Keratinocyte (primary cell): Measurements from ENCODE around the gene NEK8. TPM values are rescaled to one million over a fixed set of nuclear protein-coding genes. Genes with fewer than 3 reads are reported as not detected.

Source experiments
- DNase-seq: peaks from one replicate; pipeline ENCODE4 v3.0.0-alpha.2; 2011; ENCODE audit warnings: low read depth, missing footprints, low spot score
- FAIRE-seq: peaks from 2 replicates; lab custom pipeline; 2011; peaks lifted over from hg19 to GRCh38; lab: Jason Lieb, UNC
- H2AFZ ChIP-seq: 2 replicates; pipeline ENCODE4 v1.6.0; 2012; ENCODE audit warnings: low read length, control low read depth, inconsistent platforms; ENCODE audit not compliant: control insufficient read depth
- H3K27ac ChIP-seq: 2 replicates; pipeline ENCODE4 v1.5.1; 2011; ENCODE audit warnings: low read length; ENCODE audit not compliant: control insufficient read depth, insufficient read depth
- H3K27me3 ChIP-seq: 3 replicates; pipeline ENCODE4 v1.6.0; 2011; ENCODE audit warnings: low read length; ENCODE audit not compliant: control insufficient read depth, insufficient read depth; ENCODE audit errors: extremely low read depth
- H3K36me3 ChIP-seq, 2 experiments: 2 replicates in 1 of 2; 3 replicates in 1 of 2; pipeline ENCODE4 v1.5.1; 2011; ENCODE audit warnings: low read length in 2 of 2, mild to moderate bottlenecking in 1 of 2; ENCODE audit not compliant: control insufficient read depth in 2 of 2, insufficient read depth in 2 of 2; ENCODE audit errors: extremely low read depth in 1 of 2
- H3K4me1 ChIP-seq: 3 replicates; pipeline ENCODE4 v1.5.1; 2011; ENCODE audit warnings: low read length; ENCODE audit not compliant: control insufficient read depth, insufficient read depth; ENCODE audit errors: extremely low read depth
- H3K4me2 ChIP-seq: 3 replicates; pipeline ENCODE4 v1.6.0; 2011; ENCODE audit warnings: low read depth, low read length; ENCODE audit not compliant: control insufficient read depth, insufficient read depth; ENCODE audit errors: extremely low read depth
- H3K4me3 ChIP-seq, 3 experiments: fragments of 200-600 bp in 1 of 3; sonication (generic) in 1 of 3; 2 replicates in 2 of 3; 3 replicates in 1 of 3; pipeline ENCODE4 v1.5.1; 2011 to 2016; ENCODE audit warnings: low read length in 3 of 3, mild to moderate bottlenecking in 3 of 3, control low read depth in 2 of 3, inconsistent platforms in 1 of 3, low read depth in 1 of 3, mixed read lengths in 1 of 3, mixed run types in 1 of 3, moderate library complexity in 1 of 3; ENCODE audit not compliant: control insufficient read depth in 2 of 3, insufficient read depth in 2 of 3; ENCODE audit errors: extremely low read depth in 1 of 3
- H3K79me2 ChIP-seq: 2 replicates; pipeline ENCODE4 v1.6.0; 2012; ENCODE audit warnings: low read length; ENCODE audit not compliant: control insufficient read depth, insufficient read depth
- H3K9ac ChIP-seq: 3 replicates; pipeline ENCODE4 v1.6.0; 2011; ENCODE audit warnings: low read length; ENCODE audit not compliant: control insufficient read depth, insufficient read depth; ENCODE audit errors: extremely low read depth
- H3K9me1 ChIP-seq: 3 replicates; pipeline ENCODE4 v1.6.0; 2011; ENCODE audit warnings: low read length; ENCODE audit not compliant: control insufficient read depth, insufficient read depth; ENCODE audit errors: extremely low read depth
- H3K9me3 ChIP-seq: 2 replicates; pipeline ENCODE4 v1.5.1; 2012; ENCODE audit warnings: low read depth, low read length; ENCODE audit not compliant: control insufficient read depth
- H4K20me1 ChIP-seq: 3 replicates; pipeline ENCODE4 v1.6.0; 2011; ENCODE audit warnings: low read length; ENCODE audit not compliant: control insufficient read depth, insufficient read depth; ENCODE audit errors: extremely low read depth
- EZH2 ChIP-seq: IDR thresholded peaks from one replicate; pipeline ENCODE4 v1.6.1; 2012; ENCODE audit warnings: inconsistent platforms, mild to moderate bottlenecking, low read length, moderate library complexity
- dilution Hi-C: fragments of 300-500 bp; cut with MboI; formaldehyde crosslinking; loops from one replicate; pipeline ENCODE4 v1.7.0; 2020; ENCODE audit warnings: low sequenced_read_pairs; ENCODE audit not compliant: extremely low pct_ligation_motif_present
- polyA plus RNA-seq, 5 experiments: library from polyadenylated mRNA; depleted of rRNA in 3 of 5; stranded (reverse) in 3 of 5; stranded (forward) in 1 of 5; unstranded in 1 of 5; fragments of >200 nt; gene quantifications; 1 replicate in 1 of 5; 2 replicates in 3 of 5; 3 replicates in 1 of 5; pipeline versions ENCODE4 v1.2.1 to v1.2.3, GENCODE V29; 2011 to 2012; ENCODE audit warnings: missing spikeins in 2 of 5, low read depth in 1 of 5, low replicate concordance in 1 of 5
- TF ChIP-seq, protein P1 (sequence below), 3 experiments: IDR thresholded peaks in 1 of 3; conservative IDR thresholded peaks in 1 of 3; optimal IDR thresholded peaks in 1 of 3; 2 replicates in 2 of 3; 3 replicates in 1 of 3; pipeline versions ENCODE3 to v1.5.1; 2011; ENCODE audit warnings: low read length in 3 of 3, mild to moderate bottlenecking in 3 of 3, moderate library complexity in 2 of 3, control low read depth in 1 of 3, inconsistent platforms in 1 of 3; ENCODE audit not compliant: insufficient read depth in 2 of 3; ENCODE audit errors: extremely low read depth in 1 of 3

NEK8 gene
- polyA plus RNA-seq, 1 donor (not counting 4 experiments of a cell fraction or from before 2014, with no cell fraction given) = 4.1 TPM

DNA sequence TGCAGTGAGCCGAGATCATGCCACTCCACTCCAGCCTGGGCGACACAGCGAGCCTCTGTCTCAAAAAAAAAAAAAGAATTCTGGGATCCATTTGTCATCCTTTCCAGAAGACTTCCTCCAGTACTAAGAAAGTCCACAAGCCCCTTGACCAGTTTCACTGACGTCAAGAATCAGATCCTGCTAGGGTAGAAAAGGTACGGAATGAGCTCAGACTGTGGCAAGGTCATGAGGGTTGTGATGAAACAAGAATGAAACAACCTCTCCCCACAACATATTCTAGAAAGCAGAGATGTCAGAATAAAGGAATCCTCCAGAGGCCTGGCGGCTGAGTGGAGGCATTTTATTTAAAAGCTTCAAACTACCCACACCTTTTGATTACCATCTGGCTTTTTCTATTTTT is 45.1 kb downstream of the NEK8 start:
- Histone ChIP-seq H4K20me1 (no peaks in the 10 kb centered on the region), H3K27ac (no peak overlapping the region), H2AFZ (no peak overlapping the region), H3K4me1 (peaks cover 22% of the 10 kb centered on the region), H3K9me1 (no peaks in the 10 kb centered on the region), H3K79me2 (peaks cover 60% of the 10 kb centered on the region), H3K9me3 (no peaks in the 10 kb centered on the region), H3K9ac (no peak overlapping the region), H3K4me3 (no peak overlapping the region), H3K27me3 (no peaks in the 10 kb centered on the region), H3K4me2 (no peak overlapping the region), H3K36me3 (peaks cover 0 to 3% of the 10 kb centered on the region in 2 experiments)
- DNase-seq = no peak
- dilution Hi-C loops = no loop called here
- no peak for FAIRE-seq
- TF ChIP-seq, protein P1, sequence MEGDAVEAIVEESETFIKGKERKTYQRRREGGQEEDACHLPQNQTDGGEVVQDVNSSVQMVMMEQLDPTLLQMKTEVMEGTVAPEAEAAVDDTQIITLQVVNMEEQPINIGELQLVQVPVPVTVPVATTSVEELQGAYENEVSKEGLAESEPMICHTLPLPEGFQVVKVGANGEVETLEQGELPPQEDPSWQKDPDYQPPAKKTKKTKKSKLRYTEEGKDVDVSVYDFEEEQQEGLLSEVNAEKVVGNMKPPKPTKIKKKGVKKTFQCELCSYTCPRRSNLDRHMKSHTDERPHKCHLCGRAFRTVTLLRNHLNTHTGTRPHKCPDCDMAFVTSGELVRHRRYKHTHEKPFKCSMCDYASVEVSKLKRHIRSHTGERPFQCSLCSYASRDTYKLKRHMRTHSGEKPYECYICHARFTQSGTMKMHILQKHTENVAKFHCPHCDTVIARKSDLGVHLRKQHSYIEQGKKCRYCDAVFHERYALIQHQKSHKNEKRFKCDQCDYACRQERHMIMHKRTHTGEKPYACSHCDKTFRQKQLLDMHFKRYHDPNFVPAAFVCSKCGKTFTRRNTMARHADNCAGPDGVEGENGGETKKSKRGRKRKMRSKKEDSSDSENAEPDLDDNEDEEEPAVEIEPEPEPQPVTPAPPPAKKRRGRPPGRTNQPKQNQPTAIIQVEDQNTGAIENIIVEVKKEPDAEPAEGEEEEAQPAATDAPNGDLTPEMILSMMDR (optimal IDR thresholded peaks at IDR 0.05 in 1 of 3, IDR thresholded peaks at IDR 0.05 in 1 of 3, conservative IDR thresholded peaks at IDR 0.05 in 1 of 3; ENCODE audit: extremely low read depth in 1 of 3, insufficient read depth in 2 of 3, low read length in 3 of 3) = no peak
- no peak for TF ChIP-seq EZH2

DNA sequence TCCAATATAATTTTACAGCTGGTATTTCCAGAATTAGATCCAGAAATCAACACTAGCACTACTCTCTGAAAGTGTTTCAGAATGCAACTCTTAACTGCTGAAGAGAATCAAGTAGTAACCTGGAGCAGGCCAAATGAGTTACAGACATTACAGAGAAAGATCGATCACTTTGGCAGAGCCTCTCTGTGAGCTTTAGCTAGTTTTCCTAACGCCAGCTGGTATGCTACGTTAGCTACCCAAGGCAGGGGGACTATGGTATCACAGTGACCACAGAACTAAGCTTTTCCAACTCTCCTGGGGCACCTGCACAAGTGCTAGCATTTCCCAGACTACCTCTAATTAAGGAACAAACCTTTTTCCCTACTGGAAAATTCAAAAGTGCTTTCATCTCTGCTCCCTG is 45.6 kb downstream of the NEK8 start:
- Histone ChIP-seq H3K27ac (no peak overlapping the region), H3K4me2 (no peak overlapping the region), H3K4me1 (peaks cover 22% of the 10 kb centered on the region), H3K4me3 (no peak overlapping the region), H3K27me3 (no peaks in the 10 kb centered on the region), H3K36me3 (peaks cover 0 to 4% of the 10 kb centered on the region in 2 experiments), H2AFZ (no peak overlapping the region), H3K9me1 (no peaks in the 10 kb centered on the region), H3K79me2 (peaks cover 63% of the 10 kb centered on the region), H3K9ac (no peak overlapping the region), H4K20me1 (no peaks in the 10 kb centered on the region), H3K9me3 (no peaks in the 10 kb centered on the region)
- DNase-seq = no peak
- TF ChIP-seq, protein P1 (optimal IDR thresholded peaks at IDR 0.05 in 1 of 3, IDR thresholded peaks at IDR 0.05 in 1 of 3, conservative IDR thresholded peaks at IDR 0.05 in 1 of 3; ENCODE audit: extremely low read depth in 1 of 3, insufficient read depth in 2 of 3, low read length in 3 of 3) = no peak
- TF ChIP-seq EZH2 = no peak
- FAIRE-seq = no peak
- dilution Hi-C loops = no loop called here
